MM.1S (cell line): Measurements from ENCODE around the gene CFAP69.
"Not testable (repeated sequence)": the region's sequence is repeated elsewhere in the genome, so short reads cannot be mapped to it uniquely, and the experiment has no call there.

Experiments used
- CTCF ChIP-seq: fragments of 300-600 bp; sonication (generic); IDR thresholded peaks from 2 replicates; pipeline ENCODE4 v1.5.1; 2016; ENCODE audit warnings: antibody characterized with exemption, low read length, mixed read lengths
- EZH2 ChIP-seq: fragments of 300-600 bp; sonication (generic); optimal IDR thresholded peaks from 2 replicates; pipeline ENCODE3; 2017; ENCODE audit warnings: low read depth, mild to moderate bottlenecking, antibody characterized with exemption, low read length, mixed read lengths
- EZH2phosphoT487 ChIP-seq: fragments of 300-600 bp; sonication (generic); IDR thresholded peaks from 2 replicates; pipeline ENCODE4 v1.6.1; 2018; ENCODE audit warnings: antibody characterized with exemption, low read length

GRCh38 chr7:90350032-90350431, 105.1 kb downstream of the CFAP69 start:
- not testable (repeated sequence) for TF ChIP-seq CTCF, EZH2, EZH2phosphoT487
